GM12875 (cell line): ENCODE data around the gene PHC3.

Experiments used
- H3K4me3 ChIP-seq: one replicate; pipeline ENCODE4 v1.5.1; 2011; ENCODE audit warnings: low read depth, low read length, control low read depth
- TF ChIP-seq, protein P1 (sequence below): IDR thresholded peaks from 2 replicates; pipeline ENCODE4 v1.5.1; 2011; ENCODE audit warnings: low read depth, mild to moderate bottlenecking, control low read depth, inconsistent platforms, low read length, moderate library complexity, borderline replicate concordance; ENCODE audit not compliant: insufficient read depth

The PHC3 gene

GRCh38 chr3:170078620-170079281 lies 102.8 kb downstream of the PHC3 start:
- TF ChIP-seq, protein P1, sequence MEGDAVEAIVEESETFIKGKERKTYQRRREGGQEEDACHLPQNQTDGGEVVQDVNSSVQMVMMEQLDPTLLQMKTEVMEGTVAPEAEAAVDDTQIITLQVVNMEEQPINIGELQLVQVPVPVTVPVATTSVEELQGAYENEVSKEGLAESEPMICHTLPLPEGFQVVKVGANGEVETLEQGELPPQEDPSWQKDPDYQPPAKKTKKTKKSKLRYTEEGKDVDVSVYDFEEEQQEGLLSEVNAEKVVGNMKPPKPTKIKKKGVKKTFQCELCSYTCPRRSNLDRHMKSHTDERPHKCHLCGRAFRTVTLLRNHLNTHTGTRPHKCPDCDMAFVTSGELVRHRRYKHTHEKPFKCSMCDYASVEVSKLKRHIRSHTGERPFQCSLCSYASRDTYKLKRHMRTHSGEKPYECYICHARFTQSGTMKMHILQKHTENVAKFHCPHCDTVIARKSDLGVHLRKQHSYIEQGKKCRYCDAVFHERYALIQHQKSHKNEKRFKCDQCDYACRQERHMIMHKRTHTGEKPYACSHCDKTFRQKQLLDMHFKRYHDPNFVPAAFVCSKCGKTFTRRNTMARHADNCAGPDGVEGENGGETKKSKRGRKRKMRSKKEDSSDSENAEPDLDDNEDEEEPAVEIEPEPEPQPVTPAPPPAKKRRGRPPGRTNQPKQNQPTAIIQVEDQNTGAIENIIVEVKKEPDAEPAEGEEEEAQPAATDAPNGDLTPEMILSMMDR: no peak

DNA sequence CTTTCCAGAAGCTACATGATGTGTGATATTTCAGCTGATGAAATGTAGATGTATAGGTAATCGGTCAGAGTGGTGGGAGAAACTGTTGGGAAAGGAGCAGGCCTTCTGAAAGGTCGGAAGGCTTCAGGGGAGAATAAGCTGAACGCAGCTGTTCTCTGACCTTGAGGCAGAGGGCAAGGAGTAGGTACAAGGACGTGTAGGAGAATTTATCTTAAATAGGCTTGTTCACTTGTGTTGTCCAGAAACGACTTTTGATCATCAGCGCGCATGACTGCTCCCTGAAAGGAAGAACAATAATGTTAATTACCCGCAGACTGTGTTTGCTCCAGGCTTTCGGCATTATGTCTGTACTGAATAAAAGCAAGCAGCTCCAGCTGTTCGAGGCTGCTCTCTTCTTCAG lies 104.2 kb downstream of the PHC3 start:
- no peak overlapping the region for H3K4me3 ChIP-seq
- TF ChIP-seq, protein P1: no peak

More at GRCh38 chr3:170078620-170079281, 102.8 kb downstream of the PHC3 start:
- no peak overlapping the region for H3K4me3 ChIP-seq

DNA sequence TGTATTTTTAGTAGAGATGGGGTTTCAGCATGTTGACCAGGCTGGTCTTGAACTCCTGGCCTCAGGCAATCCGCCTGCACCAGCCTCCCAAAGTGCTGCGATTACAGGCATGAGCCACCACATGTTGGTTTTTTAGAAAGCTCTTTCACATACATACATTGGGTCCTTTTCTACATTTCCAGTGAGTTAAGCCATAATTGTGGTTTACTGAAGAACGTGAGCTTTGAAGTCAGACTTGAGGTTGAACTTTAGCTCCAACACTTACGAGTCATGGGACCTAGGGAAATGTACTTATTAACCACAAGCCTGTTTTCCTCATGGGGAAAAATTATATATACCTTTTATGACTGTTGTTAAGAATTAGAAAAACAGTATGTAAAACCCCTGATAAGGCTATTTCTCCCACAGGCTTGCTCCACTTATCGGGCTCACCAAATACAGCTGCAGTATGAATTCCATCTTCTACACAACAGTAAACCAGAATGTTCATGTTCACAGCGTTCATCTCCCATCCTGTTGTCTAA lies 104.8 kb downstream of the PHC3 start:
- no peak overlapping the region for H3K4me3 ChIP-seq
- TF ChIP-seq, protein P1: no peak

- H3K4me3 ChIP-seq: no peak overlapping the region
- TF ChIP-seq, protein P1: no peak
Measured at GRCh38 chr3:170075441-170076091, 106.0 kb downstream of the PHC3 start.

DNA sequence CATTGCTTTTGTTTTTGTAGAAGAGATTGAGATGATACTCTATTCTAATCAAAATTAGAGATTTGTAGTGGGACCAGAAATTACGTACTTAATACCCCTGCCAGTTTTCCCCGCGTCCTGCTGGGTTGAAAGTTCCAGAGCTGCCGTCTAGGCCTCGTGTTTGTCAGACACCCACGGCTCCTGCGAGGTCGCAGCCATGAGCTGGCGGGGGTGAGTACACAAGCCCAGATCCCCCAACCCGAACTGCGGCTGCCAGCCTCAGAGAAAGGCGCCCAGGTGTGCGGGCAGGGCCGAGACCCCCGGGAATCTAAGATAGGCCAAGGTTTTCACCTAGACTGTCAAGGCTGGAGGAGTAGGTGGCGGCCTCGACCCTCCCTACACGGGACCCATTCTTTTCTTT lies 117.4 kb downstream of the PHC3 start:
- TF ChIP-seq, protein P1: no peak
- H3K4me3 ChIP-seq: no peak overlapping the region

GRCh38 chr3:170063691-170064090 lies 117.8 kb downstream of the PHC3 start:
- no peak overlapping the region for H3K4me3 ChIP-seq
- TF ChIP-seq, protein P1: no peak

DNA sequence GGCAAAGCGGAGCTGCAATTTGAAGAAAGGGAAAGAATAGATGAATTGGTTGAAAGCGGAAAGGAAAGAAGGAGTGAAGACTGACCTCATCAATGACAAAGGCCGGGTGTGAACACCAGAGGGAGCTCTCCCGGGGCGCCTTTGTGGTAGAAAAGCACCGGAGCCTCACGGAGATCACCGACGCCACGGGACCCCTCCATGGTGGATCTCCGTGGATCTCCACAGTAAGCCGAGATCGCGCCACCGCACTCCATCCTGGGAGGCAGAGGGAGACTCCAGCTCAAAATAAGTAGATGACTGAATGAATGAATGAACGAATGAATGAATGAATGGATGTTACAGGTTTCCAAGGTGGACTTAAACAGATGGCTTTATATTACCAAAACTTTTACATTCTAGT lies 118.8 kb downstream of the PHC3 start:
- H3K4me3 ChIP-seq: no peak overlapping the region
- TF ChIP-seq, protein P1: no peak
